Aorta (tissue), 5 donors: Measurements from ENCODE around the gene MAX. TPM values are rescaled to one million over a fixed set of nuclear protein-coding genes. Genes with fewer than 3 reads are reported as not detected.
"Not testable (repeated sequence)": the region's sequence is repeated elsewhere in the genome, so short reads cannot be mapped to it uniquely, and the experiment has no call there.

Experiments
- ATAC-seq: fragments of 200-7000 bp; cut with Tn5 transposase; one replicate; pipeline ENCODE4 v1.9.1; 2022; ENCODE audit warnings: moderate library complexity; ENCODE audit not compliant: low FRiP score
- DNase-seq, 2 donors: peaks; one replicate each; pipeline ENCODE4 v3.0.0-alpha.2; 2020
- H3K27ac ChIP-seq, 2 donors: one replicate each; pipeline ENCODE4 v1.5.1; 2013; ENCODE audit warnings: low read length in 2 of 2, mild to moderate bottlenecking in 2 of 2, moderate library complexity in 2 of 2, control low read depth in 1 of 2, inconsistent platforms in 1 of 2, low read depth in 1 of 2
- H3K27me3 ChIP-seq, 2 donors: one replicate each; pipeline ENCODE4 v1.6.1; 2013; ENCODE audit warnings: control low read depth in 1 of 2, low read length in 1 of 2, mild to moderate bottlenecking in 1 of 2, moderate library complexity in 1 of 2; ENCODE audit not compliant: insufficient read depth in 2 of 2, control insufficient read depth in 1 of 2
- H3K36me3 ChIP-seq, 2 donors: one replicate each; pipeline ENCODE4 v1.6.1; 2013; ENCODE audit warnings: control low read depth in 1 of 2, low read length in 1 of 2, mild to moderate bottlenecking in 1 of 2; ENCODE audit not compliant: insufficient read depth in 2 of 2, control insufficient read depth in 1 of 2
- H3K4me1 ChIP-seq, 2 donors: one replicate each; pipeline ENCODE4 v1.6.1; 2013; ENCODE audit warnings: low read length in 2 of 2, control low read depth in 1 of 2, mild to moderate bottlenecking in 1 of 2, moderate library complexity in 1 of 2; ENCODE audit not compliant: insufficient read depth in 2 of 2, control insufficient read depth in 1 of 2
- H3K4me3 ChIP-seq, 2 donors: one replicate each; pipeline ENCODE4 v1.5.1; 2013; ENCODE audit warnings: low read length in 2 of 2, control low read depth in 1 of 2, mild to moderate bottlenecking in 1 of 2
- H3K9me3 ChIP-seq: one replicate; pipeline ENCODE4 v1.6.1; 2013; ENCODE audit warnings: mild to moderate bottlenecking, low read length; ENCODE audit not compliant: control insufficient read depth
- WGBS, 2 donors: extraction: QIAGEN DNeasy Blood & Tissue Kit; methylation state at CpG; one replicate each; pipeline ENCODE4 v1.1.7; 2013; 5-methylcytosine and 5-hydroxymethylcytosine counted together
- intact Hi-C, 2 donors: fragments of 100-400 bp; cut with DNase I; formaldehyde crosslinking; loops; one replicate each; pipeline versions ENCODE4 v1.14.2 to v1.15.0; 2022
- polyA plus RNA-seq, 2 donors: library from polyadenylated mRNA; stranded (reverse); fragments of 200-250 nt; gene quantifications; one replicate each; pipeline ENCODE4 v1.2.3, GENCODE V29; 2013
- total RNA-seq, 2 donors: library from RNA; stranded (reverse); fragmentation: NEBNext Ultra II Directional; extraction: Animal tissue kit (Norgen Biotek cat#: 25700); gene quantifications; one replicate each; pipeline ENCODE4 v1.2.1, GENCODE V29; 2021
- donor health status: healthy with polysubstance abuse.
- donor health status: Bipolar disorder and iron deficiency.
- donor health status: DM: no; HTN: no; CAD: no.
- donor health status: DM: no; HTN: no; CAD: no.
- donor health status: DM: yes; HTN: yes; CAD: no.

The MAX gene
- total and polyA plus RNA-seq, 4 donors: 42.6 to 98.0 (median 63.6) TPM

DNA sequence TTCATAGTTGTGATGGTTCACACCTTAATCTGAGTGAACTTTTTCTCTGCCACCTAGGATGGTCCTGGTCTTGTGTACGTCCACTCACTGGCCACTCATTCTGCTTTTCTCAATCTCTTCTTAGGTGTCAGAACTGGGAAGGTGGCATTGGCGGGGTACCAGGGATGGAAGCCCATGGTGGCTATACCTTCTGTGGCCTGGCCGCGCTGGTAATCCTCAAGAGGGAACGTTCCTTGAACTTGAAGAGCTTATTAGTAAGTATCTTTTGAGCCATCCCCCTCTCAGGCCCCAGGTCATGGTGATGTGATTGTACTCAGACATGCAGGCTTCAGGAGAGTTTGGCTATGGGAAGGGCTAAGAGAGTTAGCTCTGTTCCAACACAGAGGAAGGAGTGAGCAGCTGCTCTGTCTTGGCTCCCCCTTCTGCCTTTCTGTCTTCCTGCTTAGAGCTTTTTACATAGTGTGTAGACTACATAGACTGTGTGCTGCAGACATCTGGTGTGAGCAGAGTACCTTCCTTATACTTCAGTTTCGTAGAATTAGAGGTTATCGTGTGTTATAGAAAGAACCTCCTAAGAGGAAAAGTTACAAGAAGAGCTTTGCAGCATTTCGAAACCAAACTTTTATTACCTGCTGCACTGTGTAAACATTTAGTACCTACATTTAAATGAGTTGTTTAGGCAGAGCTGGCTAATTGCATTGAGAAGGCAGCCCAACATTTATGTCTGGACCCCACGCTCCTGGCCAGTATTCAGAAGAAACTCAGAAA is 61.5 kb downstream of the MAX start:
- DNase-seq (no peak), ATAC-seq (no peak)
- Histone ChIP-seq H3K27me3 (no peaks in the 10 kb centered on the region), H3K27ac (no peak overlapping the region), H3K36me3 (peaks cover 0 to 7% of the 10 kb centered on the region in 2 donors), H3K4me1 (no peaks in the 10 kb centered on the region), H3K4me3 (no peak overlapping the region), H3K9me3 (no peaks in the 10 kb centered on the region)
- WGBS, 2 donors: 93 to 95% methylated on average over 9 of the region's 9 CpGs
- intact Hi-C loops: no loop called here

GRCh38 chr14:65038966-65039365 is 63.4 kb downstream of the MAX start:
- no peaks in the 10 kb centered on the region for H3K27me3 ChIP-seq
- no peaks in the 10 kb centered on the region for H3K9me3 ChIP-seq
- peaks cover 0 to 2% of the 10 kb centered on the region in 2 donors for H3K36me3 ChIP-seq
- ATAC-seq (no peak), DNase-seq (no peak)
- H3K27ac ChIP-seq: no peak overlapping the region
- no peak overlapping the region for H3K4me3 ChIP-seq
- no peaks in the 10 kb centered on the region for H3K4me1 ChIP-seq
- intact Hi-C loops: no loop called here
- WGBS, 2 donors: 93 to 95% methylated on average over 2 of the region's 2 CpGs

- intact Hi-C loops: no loop called here
Measured at GRCh38 chr14:65035049-65035448, 67.3 kb downstream of the MAX start.

GRCh38 chr14:65034021-65034420 is 68.3 kb downstream of the MAX start:
- H3K27me3 ChIP-seq: no peaks in the 10 kb centered on the region
- DNase-seq (no peak), ATAC-seq (no peak)
- no peaks in the 10 kb centered on the region for H3K9me3 ChIP-seq
- intact Hi-C loops: no loop called here
- peaks cover 0 to 3% of the 10 kb centered on the region in 2 donors for H3K36me3 ChIP-seq
- no peak overlapping the region for H3K27ac ChIP-seq
- 86 to 89% methylated on average over 4 of the region's 4 CpGs for WGBS, 2 donors
- no peak overlapping the region for H3K4me3 ChIP-seq
- no peaks in the 10 kb centered on the region for H3K4me1 ChIP-seq

More at GRCh38 chr14:65035049-65035448, 67.3 kb downstream of the MAX start:
- Histone ChIP-seq H3K9me3 (no peaks in the 10 kb centered on the region), H3K36me3 (no peaks in the 10 kb centered on the region), H3K27me3 (no peaks in the 10 kb centered on the region), H3K4me3 (no peak overlapping the region), H3K4me1 (no peaks in the 10 kb centered on the region), H3K27ac (no peak overlapping the region)
- ATAC-seq: peak; percentile 69
- peak; percentile 83 to 85 for DNase-seq
- 27 to 31% methylated on average over 4 of the region's 4 CpGs for WGBS, 2 donors

- DNase-seq (no peak), ATAC-seq (no peak)
- Histone ChIP-seq H3K36me3 (peaks cover 0 to 3% of the 10 kb centered on the region in 2 donors), H3K4me1 (no peaks in the 10 kb centered on the region), H3K27me3 (no peaks in the 10 kb centered on the region), H3K27ac (no peak overlapping the region), H3K9me3 (no peaks in the 10 kb centered on the region), H3K4me3 (no peak overlapping the region)
- intact Hi-C loops: no loop called here
- WGBS, 2 donors: 91 to 93% methylated on average over 3 of the region's 3 CpGs
Measured at GRCh38 chr14:65033181-65033580, 69.1 kb downstream of the MAX start.

- Histone ChIP-seq H3K36me3 (peaks cover 0 to 8% of the 10 kb centered on the region in 2 donors), H3K27me3 (no peaks in the 10 kb centered on the region), H3K4me1 (no peaks in the 10 kb centered on the region), H3K27ac (no peak overlapping the region), H3K9me3 (no peaks in the 10 kb centered on the region), H3K4me3 (no peak overlapping the region)
- no peak for DNase-seq
- no peak for ATAC-seq
- intact Hi-C loops: no loop called here
- WGBS, 2 donors: 95 to 96% methylated on average over 11 of the region's 11 CpGs
Measured at GRCh38 chr14:65032319-65032718, 70.0 kb downstream of the MAX start.

DNA sequence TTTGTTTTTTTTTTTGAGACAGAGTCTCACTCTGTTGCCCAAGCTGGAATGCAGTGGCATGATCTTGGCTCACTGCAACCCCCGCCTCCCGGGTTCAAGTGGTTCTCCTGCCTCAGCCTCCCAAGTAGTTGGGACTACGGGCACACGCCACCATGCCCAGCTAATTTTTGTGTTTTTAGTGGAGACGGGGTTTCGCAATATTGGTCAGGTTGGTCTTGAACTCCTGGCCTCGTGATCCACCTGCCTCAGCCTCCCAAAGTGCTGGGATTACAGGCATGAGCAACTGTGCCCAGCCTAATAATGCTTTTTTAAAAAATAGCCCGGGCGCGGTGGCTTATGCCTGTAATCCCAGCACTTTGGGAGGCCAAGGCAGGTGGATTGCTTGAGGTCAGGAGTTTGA is 71.0 kb downstream of the MAX start:
- H3K4me1 ChIP-seq, intact Hi-C loops, H3K4me3 ChIP-seq, H3K9me3 ChIP-seq, H3K36me3 ChIP-seq, H3K27ac ChIP-seq, H3K27me3 ChIP-seq, ATAC-seq, DNase-seq: not testable (repeated sequence)
- WGBS, 2 donors: 96 to 98% methylated on average over 10 of the region's 10 CpGs

DNA sequence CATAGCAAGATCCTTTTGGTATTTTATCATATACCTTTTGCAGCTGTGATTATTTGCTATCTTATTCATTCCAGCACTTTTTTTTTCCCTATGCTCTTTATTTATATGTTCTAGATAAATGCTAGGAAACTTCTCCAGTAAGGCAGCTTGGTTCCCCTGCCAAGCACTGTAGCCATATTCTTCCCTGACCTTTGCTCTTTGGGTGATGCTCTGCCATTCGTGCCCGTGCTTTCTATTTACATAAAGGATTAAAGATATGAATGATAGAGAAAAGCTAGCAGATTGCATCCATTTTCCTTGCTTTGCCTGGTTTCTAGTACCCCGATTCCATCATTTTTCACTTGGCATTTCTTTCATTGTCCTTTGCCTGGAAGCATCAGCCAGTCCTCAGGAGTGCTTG is 73.4 kb downstream of the MAX start:
- H3K36me3 ChIP-seq: peaks cover 0 to 9% of the 10 kb centered on the region in 2 donors
- no peaks in the 10 kb centered on the region for H3K27me3 ChIP-seq
- ATAC-seq (no peak), DNase-seq (no peak)
- no peaks in the 10 kb centered on the region for H3K9me3 ChIP-seq
- 78 to 87% methylated on average over 3 of the region's 3 CpGs for WGBS, 2 donors
- H3K4me3 ChIP-seq: no peak overlapping the region
- H3K27ac ChIP-seq: no peak overlapping the region
- intact Hi-C loops: no loop called here
- H3K4me1 ChIP-seq: no peaks in the 10 kb centered on the region

GRCh38 chr14:65027127-65027799 is 75.1 kb downstream of the MAX start:
- H3K4me3 ChIP-seq: no peak overlapping the region
- intact Hi-C loops: no loop called here
- H3K9me3 ChIP-seq: no peaks in the 10 kb centered on the region
- no peak overlapping the region for H3K27ac ChIP-seq
- H3K27me3 ChIP-seq: no peaks in the 10 kb centered on the region
- ATAC-seq (no peak), DNase-seq (no peak)
- H3K36me3 ChIP-seq: peaks cover 0 to 9% of the 10 kb centered on the region in 2 donors
- 96% methylated on average over 11 of the region's 11 CpGs for WGBS, 2 donors
- H3K4me1 ChIP-seq: no peaks in the 10 kb centered on the region
